HEK293T (cell line): ENCODE data around the gene PATL2.

Source experiments
- ARNT ChIP-seq: fragments of 450-650 bp; IDR thresholded peaks from 2 replicates; pipeline ENCODE4 v1.6.1; 2017; ENCODE audit warnings: mild to moderate bottlenecking
- BHLHE40 ChIP-seq: fragments of 450-650 bp; IDR thresholded peaks from 2 replicates; pipeline ENCODE4 v1.6.1; 2016; ENCODE audit warnings: mild to moderate bottlenecking, moderate library complexity, borderline replicate concordance
- CTBP1 ChIP-seq: fragments of 450-650 bp; IDR thresholded peaks from 2 replicates; pipeline ENCODE4 v1.6.1; 2016; ENCODE audit warnings: borderline replicate concordance
- FOXK2 ChIP-seq: fragments of 450-650 bp; IDR thresholded peaks from 2 replicates; pipeline ENCODE4 v1.6.1; 2016; ENCODE audit warnings: mild to moderate bottlenecking
- FOXM1 ChIP-seq: fragments of 450-650 bp; IDR thresholded peaks from 2 replicates; pipeline ENCODE4 v1.6.1; 2017; ENCODE audit warnings: mild to moderate bottlenecking, borderline replicate concordance
- NFRKB ChIP-seq: fragments of 450-650 bp; IDR thresholded peaks from 2 replicates; pipeline ENCODE4 v1.6.1; 2016; ENCODE audit warnings: mild to moderate bottlenecking, moderate library complexity
- SP1 ChIP-seq: fragments of 450-650 bp; IDR thresholded peaks from 2 replicates; pipeline ENCODE4 v1.6.1; 2017

DNA sequence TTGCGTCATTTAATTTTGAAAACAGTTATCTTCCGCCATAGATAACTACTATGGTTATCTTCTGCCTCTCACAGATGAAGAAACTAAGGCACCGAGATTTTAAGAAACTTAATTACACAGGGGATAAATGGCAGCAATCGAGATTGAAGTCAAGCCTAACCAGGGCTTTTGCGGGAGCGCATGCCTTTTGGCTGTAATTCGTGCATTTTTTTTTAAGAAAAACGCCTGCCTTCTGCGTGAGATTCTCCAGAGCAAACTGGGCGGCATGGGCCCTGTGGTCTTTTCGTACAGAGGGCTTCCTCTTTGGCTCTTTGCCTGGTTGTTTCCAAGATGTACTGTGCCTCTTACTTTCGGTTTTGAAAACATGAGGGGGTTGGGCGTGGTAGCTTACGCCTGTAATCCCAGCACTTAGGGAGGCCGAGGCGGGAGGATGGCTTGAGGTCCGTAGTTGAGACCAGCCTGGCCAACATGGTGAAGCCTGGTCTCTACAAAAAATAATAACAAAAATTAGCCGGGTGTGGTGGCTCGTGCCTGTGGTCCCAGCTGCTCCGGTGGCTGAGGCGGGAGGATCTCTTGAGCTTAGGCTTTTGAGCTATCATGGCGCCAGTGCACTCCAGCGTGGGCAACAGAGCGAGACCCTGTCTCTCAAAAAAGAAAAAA is 1.4 kb upstream of the PATL2 start:
- TF ChIP-seq SP1 (no peak), BHLHE40 (no peak), NFRKB (no peak), FOXK2 (no peak), FOXM1 (no peak), ARNT (no peak), CTBP1 (no peak)
